Osteocyte (in vitro differentiated cells): ENCODE measurements around the gene PLAAT3. TPM values are rescaled to one million over a fixed set of nuclear protein-coding genes. Genes with fewer than 3 reads are reported as not detected.
A peak's percentile ranks its signal among the peaks of the same experiment; 100 is the strongest.

Source experiments
- DNase-seq: peaks from one replicate; pipeline ENCODE4 v3.0.0; 2021; ENCODE audit warnings: mixed read lengths; ENCODE audit not compliant: unreplicated experiment; ENCODE audit errors: extremely low spot score
- H3K27ac Mint-ChIP-seq: one replicate; pipeline ENCODE4 v1.8.0; 2021; ENCODE audit warnings: mild to moderate bottlenecking, mixed read lengths; ENCODE audit not compliant: unreplicated experiment
- H3K27me3 Mint-ChIP-seq: one replicate; pipeline ENCODE4 v1.8.0; 2021; ENCODE audit warnings: mixed read lengths; ENCODE audit not compliant: unreplicated experiment
- H3K36me3 Mint-ChIP-seq: one replicate; pipeline ENCODE4 v1.8.0; 2021; ENCODE audit warnings: mixed read lengths; ENCODE audit not compliant: unreplicated experiment
- H3K4me1 Mint-ChIP-seq: one replicate; pipeline ENCODE4 v1.8.0; 2021; ENCODE audit warnings: mixed read lengths; ENCODE audit not compliant: unreplicated experiment
- H3K4me3 Mint-ChIP-seq: one replicate; pipeline ENCODE4 v1.8.0; 2021; ENCODE audit warnings: mild to moderate bottlenecking, moderate library complexity, mixed read lengths; ENCODE audit not compliant: unreplicated experiment
- H3K9me3 Mint-ChIP-seq: one replicate; pipeline ENCODE4 v1.8.0; 2021; ENCODE audit warnings: mixed read lengths; ENCODE audit not compliant: unreplicated experiment
- total RNA-seq: library from RNA; stranded (reverse); gene quantifications from 2 replicates; pipeline ENCODE4 v1.2.1, GENCODE V29; 2021
- TF ChIP-seq, protein P1 (sequence below): fragments of 200-600 bp; sonication (generic); IDR thresholded peaks from 2 replicates; pipeline ENCODE4 v1.5.0; 2021; ENCODE audit warnings: antibody characterized with exemption, mild to moderate bottlenecking, moderate library complexity

The PLAAT3 gene
- total RNA-seq, 1 donor from 2014 or later, result 20.0 TPM

DNA sequence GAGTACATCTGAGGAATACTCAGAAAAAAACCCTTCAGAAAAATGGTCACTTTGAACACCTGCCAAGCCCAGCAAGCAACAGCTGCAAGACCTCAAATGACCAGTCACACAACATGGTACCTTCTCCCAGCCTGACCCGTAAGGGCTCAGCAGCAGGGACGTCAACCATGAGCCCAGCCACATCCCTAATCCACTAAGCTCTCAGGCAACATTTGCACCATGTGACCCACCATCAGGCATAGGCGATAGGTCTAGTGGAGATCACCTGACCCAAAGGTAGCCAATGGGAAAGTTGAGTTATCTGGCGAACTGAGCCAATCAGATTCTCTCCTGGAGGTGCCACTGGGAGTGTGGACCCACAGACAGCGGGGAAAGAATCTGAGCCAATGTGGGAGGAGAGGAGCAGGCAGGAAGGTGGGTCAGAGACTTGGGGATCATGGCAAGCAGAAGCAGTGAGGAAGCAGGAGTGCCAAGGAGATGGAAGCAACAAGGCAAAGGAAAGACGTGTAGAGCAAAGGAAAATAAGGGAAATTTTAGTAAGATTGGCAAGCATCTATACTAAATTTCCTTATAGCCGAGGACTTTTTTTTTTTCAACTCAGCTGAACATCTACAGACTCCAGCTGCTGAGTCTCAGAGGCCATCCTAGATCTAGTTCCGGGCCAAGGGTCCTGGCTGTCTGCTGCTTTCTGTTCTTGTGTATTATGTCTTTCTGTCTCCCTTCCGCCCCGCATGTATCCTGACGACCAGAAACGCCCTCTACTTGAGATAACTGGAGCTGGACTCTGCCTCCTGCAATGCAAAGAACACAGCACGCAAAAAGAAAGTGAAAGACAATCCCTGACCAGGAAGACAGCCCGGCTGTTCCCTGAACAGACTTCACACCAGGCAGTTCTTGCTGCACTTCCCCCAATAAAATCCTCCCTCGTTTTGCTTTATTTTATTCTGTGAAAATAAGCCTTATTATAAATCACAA, 40.1 kb downstream of the PLAAT3 start:
- TF ChIP-seq, protein P1, sequence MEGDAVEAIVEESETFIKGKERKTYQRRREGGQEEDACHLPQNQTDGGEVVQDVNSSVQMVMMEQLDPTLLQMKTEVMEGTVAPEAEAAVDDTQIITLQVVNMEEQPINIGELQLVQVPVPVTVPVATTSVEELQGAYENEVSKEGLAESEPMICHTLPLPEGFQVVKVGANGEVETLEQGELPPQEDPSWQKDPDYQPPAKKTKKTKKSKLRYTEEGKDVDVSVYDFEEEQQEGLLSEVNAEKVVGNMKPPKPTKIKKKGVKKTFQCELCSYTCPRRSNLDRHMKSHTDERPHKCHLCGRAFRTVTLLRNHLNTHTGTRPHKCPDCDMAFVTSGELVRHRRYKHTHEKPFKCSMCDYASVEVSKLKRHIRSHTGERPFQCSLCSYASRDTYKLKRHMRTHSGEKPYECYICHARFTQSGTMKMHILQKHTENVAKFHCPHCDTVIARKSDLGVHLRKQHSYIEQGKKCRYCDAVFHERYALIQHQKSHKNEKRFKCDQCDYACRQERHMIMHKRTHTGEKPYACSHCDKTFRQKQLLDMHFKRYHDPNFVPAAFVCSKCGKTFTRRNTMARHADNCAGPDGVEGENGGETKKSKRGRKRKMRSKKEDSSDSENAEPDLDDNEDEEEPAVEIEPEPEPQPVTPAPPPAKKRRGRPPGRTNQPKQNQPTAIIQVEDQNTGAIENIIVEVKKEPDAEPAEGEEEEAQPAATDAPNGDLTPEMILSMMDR, result no peak
- H3K27ac Mint-ChIP-seq, result peak overlapping the region; percentile 93
- peaks cover 14% of the 10 kb centered on the region for H3K4me1 Mint-ChIP-seq
- no peaks in the 10 kb centered on the region for H3K9me3 Mint-ChIP-seq
- H3K4me3 Mint-ChIP-seq, result peak overlapping the region; percentile 70
- H3K36me3 Mint-ChIP-seq, result peaks cover 8% of the 10 kb centered on the region
- DNase-seq, result peak; percentile 66
- peaks cover 21% of the 10 kb centered on the region for H3K27me3 Mint-ChIP-seq

DNA sequence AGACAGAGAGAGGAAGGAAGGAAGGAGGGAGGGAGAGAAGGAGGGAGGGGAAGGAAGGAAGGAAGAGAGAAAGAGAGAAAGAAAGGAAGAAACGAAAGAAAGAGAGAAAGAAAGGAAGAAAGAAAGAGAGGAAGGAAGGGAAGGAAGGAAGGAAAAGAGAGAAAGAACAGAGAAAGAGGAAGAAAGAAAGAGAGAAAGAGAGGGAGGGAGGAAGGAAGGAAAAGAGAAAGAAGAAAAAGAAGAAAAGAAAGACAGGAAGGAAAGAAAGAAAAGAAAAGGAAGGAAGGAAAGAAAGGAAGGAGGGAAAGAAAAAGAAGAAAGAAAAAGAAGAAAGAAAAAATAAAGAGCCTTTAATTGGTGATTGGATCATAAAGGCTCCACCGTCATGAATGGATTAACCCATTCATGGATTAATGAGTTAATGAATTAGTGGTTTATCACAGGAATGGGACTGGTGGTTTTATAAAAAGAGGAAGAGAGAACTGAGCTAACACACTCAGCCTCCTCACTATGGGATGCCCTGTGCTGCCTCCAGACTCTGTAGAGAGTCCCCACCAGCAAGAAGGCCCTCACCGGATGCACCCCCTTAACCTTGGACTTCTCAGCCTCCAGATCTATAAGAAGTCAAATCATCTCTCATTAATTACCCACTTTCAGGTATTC, 42.1 kb downstream of the PLAAT3 start:
- Mint-ChIP-seq H3K4me1 (peaks cover 25% of the 10 kb centered on the region), H3K36me3 (no peaks in the 10 kb centered on the region), H3K9me3 (no peaks in the 10 kb centered on the region), H3K4me3 (no peak overlapping the region), H3K27ac (no peak overlapping the region), H3K27me3 (peaks cover 21% of the 10 kb centered on the region)
- TF ChIP-seq, protein P1, result no peak
- peak; percentile 60 for DNase-seq

DNA sequence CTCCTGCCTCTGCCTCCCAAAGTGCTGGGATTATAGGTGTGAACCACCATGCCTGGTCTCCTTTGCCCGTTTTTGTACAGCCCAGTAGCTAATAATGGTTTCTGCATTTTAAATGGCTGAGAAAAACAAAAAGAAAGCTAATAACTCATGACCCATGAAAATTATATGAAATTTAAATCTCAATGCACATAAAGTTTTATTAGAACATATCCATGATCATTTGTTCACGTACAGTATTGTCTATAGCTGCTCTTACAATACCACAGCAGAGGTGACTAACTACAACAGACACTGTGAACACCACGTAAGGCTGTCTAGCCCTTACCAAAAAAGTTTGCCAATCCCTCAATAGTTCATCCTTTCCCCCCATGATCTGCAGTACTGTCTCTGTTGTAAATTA, 44.7 kb downstream of the PLAAT3 start:
- H3K4me1 Mint-ChIP-seq, result peaks cover 17% of the 10 kb centered on the region
- TF ChIP-seq, protein P1, result no peak
- peak; percentile 21 for DNase-seq
- no peaks in the 10 kb centered on the region for H3K36me3 Mint-ChIP-seq
- H3K27me3 Mint-ChIP-seq, result peaks cover 18% of the 10 kb centered on the region
- H3K4me3 Mint-ChIP-seq, result no peak overlapping the region
- H3K9me3 Mint-ChIP-seq, result no peaks in the 10 kb centered on the region
- H3K27ac Mint-ChIP-seq, result no peak overlapping the region

DNA sequence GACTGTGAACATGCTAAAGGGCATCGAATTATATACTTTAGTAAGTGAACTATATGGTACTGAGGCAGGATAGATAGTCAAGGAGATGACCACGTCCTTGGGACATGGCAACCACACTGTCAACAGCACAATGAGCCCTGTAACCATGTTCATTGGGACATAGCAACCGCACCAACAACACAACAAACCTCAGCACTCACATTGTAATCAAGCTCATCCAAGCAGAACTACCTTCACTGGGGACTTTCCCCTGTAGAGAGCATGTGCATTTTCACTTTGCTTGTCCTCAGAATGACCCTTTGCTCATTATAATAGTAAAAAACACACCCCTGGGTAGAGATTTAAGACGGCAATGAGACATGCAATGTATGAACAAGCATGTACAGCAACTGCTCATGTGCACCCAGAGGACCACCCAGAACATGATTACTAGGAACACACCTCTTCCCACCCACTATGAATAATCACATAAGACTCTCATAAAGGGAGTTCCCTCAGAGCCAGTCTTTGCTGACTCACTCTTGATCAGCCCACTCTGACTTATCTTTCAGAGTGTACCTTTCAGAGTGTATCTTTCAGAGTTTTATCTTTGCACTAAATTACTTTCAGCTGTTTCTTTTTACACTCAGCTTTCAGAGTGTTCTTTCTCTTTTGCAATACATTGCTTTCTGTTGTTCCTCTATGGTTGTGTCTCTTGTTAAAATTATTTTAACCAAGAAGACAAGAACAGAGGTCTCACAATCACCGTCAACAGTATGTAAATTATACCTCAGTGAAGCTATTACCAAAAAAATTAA, 47.0 kb downstream of the PLAAT3 start:
- Mint-ChIP-seq H3K9me3 (no peaks in the 10 kb centered on the region), H3K4me3 (no peak overlapping the region), H3K4me1 (peaks cover 11% of the 10 kb centered on the region), H3K27ac (no peak overlapping the region), H3K27me3 (peaks cover 24% of the 10 kb centered on the region), H3K36me3 (no peaks in the 10 kb centered on the region)
- DNase-seq, result no peak
- TF ChIP-seq, protein P1, result no peak
